SHP77 treated with DMSO at 0.1 percent for 48 hours (cell line): ENCODE measurements around the gene GYS1.
A peak's percentile ranks its signal among the peaks of the same experiment; 100 is the strongest.

Experiments
- DNase-seq: peaks from one replicate; lab custom pipeline; 2025; lab: John Stamatoyannopoulos, UW

Gene GYS1

GRCh38 chr19:48963371-48964204, 29.5 kb downstream of the GYS1 start:
- peak; percentile 24 for DNase-seq

GRCh38 chr19:48962849-48963165, 30.3 kb downstream of the GYS1 start:
- DNase-seq: no peak

DNA sequence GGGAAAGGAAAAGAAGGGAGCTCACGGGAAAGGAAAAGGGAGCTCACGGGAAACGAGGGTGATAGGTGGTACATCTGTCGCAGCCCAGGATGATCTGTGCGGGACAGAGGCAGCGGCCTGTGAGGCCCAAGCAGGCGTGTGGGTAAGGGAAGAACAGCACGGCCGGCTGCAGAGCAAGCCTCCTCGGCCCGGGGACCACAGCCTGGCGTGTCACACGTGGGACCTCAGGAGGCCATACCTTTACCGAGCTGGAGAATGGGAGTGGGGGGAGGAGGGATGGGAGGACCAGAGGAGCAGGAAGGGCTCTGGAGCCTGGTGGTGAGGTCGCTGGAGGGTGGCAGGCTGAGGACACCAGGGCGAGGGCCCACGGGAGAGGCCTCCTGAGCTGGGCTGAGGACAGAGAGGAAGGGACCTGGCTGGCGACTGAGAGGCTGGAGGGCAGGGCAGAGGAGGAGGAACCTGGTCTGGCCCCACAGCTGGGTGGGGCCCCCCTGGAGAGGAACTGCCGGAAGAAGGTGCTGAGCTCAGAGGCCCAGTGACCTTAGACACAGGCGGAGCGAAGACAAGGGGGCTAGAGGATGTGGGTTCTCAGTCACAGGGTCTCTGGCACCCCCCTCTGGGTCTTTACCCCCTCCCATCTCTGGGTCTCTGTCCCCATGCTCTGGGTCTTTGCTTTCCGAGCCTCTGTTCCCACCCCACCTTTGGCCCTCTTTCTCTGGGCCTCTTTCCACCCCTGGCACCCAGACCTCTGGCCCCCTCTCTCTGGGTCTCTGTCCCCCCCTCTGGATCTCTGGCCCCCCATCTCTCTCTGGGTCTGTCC, 30.9 kb downstream of the GYS1 start:
- peak; percentile 57 for DNase-seq

DNA sequence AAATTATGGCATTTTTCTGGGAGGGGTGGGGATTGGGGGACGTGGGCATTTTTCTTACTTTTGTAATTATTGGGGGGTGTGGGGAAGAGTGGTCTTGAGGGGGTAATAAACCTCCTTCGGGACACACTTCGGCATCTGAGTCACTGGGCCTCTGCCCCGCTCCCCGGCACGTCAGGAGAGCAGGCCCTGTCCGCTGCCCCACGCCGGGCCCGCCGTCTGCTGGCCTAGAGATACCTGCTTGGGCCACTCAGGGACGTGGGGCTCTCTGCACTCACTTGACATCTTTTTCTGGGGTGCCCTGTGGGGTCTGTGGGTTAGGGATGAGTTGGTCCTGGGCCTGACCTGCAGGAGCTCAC, 31.5 kb downstream of the GYS1 start:
- DNase-seq: no peak

DNA sequence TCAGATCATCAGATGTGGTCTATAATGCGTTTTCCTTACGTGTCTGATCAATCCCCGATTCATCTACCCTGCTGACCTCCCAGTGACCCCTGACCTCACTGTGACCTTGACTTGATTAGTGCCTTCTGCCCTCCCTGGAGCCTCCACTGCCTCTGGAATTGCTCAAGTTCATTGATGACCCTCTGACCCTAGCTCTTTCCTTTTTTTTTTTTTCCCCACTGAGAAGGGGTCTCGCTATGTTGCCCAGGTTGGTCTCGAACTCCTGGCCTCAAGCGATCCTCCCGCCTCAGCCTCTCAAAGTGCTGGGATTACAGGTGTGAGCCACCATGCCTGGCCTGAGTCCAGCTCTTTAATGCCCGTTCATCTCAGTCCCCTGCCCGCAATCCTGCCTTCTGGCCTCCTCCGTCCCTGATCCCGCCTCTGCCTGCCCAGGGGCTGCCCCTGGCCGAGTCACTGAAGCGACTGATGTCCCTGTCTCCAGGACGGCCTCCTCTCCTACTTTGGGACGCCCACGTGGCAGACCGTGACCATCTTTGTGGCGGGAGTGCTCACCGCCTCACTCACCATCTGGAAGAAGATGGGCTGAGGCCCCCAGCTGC, 32.0 kb downstream of the GYS1 start:
- DNase-seq: peak; percentile 17

DNA sequence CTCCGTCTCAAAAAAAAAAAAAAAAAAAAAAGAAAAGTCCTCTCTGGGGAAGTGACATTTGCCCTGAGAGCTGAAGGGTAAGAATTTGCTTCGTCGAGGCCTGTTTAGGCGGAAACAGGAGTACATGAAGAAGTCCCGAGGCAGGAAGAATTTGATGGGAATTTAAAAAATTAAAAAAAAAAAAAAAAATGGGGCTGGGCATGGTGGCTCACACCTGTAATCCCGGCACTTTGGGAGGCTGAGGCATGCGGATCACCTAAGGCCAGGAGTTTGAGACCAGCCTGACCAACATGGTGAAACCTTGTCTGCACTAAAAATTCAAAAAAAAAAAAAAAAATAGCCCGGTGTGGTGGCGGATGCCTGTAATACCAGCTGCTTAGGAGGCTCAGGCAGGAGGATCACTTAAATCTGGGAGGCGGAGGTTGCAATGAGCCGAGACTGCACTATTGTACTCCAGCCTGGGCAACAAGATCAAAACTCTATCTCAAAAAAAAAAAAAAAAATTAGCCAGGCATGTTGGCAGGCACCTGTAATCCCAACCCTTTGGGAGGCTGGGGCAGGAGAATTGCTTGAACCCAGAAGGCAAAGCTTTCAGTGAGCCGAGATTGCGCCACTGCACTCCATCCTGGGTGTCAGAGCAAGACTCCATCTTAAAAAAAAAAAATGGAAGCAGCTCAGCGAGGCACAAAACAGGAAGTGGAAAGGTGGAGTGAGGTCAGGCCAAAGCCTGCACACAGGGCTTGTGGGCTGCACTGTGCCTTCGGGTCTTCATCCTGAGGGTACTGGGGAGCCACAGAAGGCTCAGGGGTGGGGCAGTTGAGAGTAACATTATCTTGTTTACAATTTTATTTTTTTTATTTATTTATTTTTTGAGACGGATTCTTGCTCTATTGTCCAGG, 33.5 kb downstream of the GYS1 start:
- DNase-seq: no peak

DNA sequence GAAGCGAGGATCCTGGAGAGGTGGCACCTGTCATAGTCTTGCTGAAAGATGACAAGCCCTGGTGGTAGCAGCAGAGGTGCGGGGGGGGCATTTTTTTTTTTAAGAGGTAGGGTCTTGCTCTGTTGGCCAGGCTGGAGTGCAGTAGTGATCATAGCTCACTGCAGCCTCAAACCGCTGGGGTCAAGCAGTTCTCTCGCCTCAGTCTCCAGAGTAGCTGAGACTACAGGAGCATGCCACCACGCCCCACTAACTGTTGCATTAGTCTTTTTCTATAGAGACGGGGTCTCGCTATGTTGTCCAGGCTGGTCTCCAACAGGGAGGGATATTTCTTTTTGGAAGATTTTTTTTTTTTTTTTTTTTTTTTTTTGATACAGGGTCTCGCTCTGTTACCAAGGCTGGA, 35.1 kb downstream of the GYS1 start:
- DNase-seq: no peak

- no peak for DNase-seq
Observed at GRCh38 chr19:48955308-48955958, 37.7 kb downstream of the GYS1 start.

DNA sequence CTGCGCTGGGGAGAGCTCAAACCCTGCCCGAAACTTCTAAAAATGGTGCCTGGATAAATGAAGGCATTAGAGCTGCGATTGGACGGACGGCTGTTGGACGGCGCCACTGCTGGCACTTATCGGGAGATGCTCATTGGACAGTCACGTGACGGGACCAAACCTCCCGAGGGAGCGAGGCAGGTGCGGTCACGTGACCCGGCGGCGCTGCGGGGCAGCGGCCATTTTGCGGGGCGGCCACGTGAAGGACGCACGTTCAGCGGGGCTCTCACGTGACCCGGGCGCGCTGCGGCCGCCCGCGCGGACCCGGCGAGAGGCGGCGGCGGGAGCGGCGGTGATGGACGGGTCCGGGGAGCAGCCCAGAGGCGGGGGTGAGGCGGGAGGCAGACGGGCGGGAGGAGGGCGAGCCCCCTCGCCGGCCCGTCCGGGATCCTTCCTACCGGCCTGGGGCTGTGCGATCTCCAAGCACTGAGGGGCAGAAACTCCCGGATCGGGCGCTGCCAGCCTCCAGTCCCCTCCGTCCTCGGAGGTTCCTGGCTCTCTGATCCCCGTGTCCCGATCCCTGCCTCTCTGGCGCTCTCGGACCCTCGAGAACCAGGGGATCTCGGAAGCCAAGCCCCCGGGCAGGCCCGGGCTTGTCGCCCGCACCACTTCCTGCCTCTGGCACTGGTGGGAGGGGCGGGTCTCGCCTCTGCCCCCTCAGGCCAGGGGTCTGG, 38.4 kb downstream of the GYS1 start, which contains the start of gene BAX:
TSS of gene BAX (plus strand) at position 281 of the 713 bp plus-strand sequence. CDS start at position 335, 54 bp downstream.
- DNase-seq: peak; percentile 93

- no peak for DNase-seq
Observed at GRCh38 chr19:48953990-48954594, 39.0 kb downstream of the GYS1 start.

DNA sequence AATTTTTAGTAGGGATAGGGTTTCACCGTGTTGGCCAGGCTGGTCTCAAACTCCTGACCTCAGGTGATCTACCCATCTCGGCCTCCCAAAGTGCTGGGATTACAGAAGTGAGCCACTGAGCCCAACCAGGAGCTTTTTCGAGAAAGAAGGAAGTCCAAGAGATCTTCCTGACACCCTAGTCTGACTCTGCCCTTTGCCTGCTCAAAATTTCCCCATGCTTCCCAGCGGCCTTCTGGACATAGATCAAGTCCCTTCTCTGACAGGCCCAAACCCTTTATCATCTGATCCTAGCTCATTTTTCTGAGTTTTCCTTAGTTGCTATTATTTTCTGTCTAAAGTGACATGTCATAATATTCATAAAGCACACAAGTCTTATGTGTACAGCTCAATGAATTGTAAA, 40.0 kb downstream of the GYS1 start:
- DNase-seq: no peak

- DNase-seq: no peak
Observed at GRCh38 chr19:48950830-48951519, 42.1 kb downstream of the GYS1 start.

GRCh38 chr19:48950159-48950558, 43.0 kb downstream of the GYS1 start:
- no peak for DNase-seq

DNA sequence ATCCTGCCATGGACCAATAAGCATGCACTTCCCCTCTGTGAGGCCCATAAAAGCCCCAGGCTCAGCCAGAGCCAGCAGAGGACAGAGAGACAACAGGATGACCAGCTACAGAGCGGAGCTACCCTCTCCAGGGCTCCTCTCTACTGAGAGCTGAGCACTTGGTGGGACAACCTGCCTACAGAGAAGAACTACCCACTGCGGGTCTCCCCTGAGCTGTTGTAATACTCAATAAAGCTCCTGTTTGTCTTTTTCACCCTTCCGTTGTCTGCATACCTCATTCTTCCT, 45.9 kb downstream of the GYS1 start:
- no peak for DNase-seq

GRCh38 chr19:48946463-48947257, 46.4 kb downstream of the GYS1 start:
- DNase-seq: no peak

DNA sequence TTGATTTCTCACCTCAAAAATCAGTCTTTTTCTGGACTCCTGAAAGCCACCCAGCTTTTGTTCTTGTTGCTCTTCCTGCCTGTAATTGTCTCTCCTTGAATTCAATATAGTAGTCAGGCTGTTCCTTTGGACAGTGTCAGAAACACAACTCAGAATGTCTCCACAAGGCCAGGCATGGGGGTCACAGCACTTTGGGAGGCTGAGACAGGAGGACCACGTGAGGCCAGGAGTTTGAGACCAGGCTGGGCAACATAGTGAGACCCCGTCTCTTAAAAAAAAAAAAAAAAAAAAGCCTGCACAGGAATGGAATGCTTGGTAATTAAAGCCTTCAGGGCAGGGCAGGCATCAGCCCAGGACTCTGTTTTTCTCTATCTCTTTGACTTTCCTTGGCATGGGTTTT, 47.3 kb downstream of the GYS1 start:
- no peak for DNase-seq

DNA sequence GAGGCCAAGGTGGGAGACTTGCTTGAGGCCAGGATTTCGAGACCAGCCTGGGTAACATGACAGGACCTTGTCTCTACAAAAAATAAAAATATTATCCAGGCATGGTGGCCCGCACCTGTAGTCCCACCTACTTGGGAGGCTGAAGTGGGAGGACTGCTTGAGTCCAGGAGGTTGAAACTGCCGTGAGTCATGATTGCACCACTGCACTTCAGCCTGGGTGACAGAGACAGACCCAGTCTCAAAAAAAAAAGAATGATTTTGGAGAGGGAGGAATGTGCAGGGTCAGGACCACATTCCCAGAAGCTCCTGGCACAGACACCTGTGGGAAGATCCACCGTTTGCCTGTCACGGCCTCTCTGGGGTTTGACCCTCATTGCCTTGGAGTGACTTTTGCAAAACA, 47.7 kb downstream of the GYS1 start:
- no peak for DNase-seq

GRCh38 chr19:48943081-48943480, 50.0 kb downstream of the GYS1 start:
- no peak for DNase-seq

DNA sequence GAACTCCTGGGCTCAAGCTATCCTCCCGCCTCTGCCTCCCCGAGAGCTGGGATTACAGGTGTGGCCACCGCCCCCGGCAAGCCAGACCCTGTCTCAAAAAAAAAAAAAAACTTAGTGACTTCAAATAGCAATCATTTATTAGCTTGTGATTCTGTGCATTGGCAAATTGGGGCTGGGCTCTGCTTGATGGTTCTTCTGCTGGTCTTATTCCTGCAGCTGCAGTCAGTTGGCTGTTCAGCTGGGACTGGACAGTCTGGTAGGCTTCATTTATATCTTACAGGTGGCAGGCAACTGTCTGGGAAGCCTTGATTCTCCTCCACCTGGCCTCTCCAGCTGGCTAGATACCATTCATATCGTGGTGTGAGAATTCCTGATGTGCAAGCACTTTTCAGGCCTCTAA, 52.2 kb downstream of the GYS1 start:
- no peak for DNase-seq
